GM19395 (cell line): Measurements from ENCODE around the gene TAOK2.
"Not testable (repeated sequence)": the region's sequence is repeated elsewhere in the genome, so short reads cannot be mapped to it uniquely, and the experiment has no call there.

Experiments
- ATAC-seq: cut with Tn5 transposase; IDR thresholded peaks from one replicate; pipeline ENCODE4 v1.9.1; 2021; ENCODE audit warnings: mild to moderate bottlenecking, moderate library complexity; ENCODE audit not compliant: unreplicated experiment

Gene TAOK2

DNA sequence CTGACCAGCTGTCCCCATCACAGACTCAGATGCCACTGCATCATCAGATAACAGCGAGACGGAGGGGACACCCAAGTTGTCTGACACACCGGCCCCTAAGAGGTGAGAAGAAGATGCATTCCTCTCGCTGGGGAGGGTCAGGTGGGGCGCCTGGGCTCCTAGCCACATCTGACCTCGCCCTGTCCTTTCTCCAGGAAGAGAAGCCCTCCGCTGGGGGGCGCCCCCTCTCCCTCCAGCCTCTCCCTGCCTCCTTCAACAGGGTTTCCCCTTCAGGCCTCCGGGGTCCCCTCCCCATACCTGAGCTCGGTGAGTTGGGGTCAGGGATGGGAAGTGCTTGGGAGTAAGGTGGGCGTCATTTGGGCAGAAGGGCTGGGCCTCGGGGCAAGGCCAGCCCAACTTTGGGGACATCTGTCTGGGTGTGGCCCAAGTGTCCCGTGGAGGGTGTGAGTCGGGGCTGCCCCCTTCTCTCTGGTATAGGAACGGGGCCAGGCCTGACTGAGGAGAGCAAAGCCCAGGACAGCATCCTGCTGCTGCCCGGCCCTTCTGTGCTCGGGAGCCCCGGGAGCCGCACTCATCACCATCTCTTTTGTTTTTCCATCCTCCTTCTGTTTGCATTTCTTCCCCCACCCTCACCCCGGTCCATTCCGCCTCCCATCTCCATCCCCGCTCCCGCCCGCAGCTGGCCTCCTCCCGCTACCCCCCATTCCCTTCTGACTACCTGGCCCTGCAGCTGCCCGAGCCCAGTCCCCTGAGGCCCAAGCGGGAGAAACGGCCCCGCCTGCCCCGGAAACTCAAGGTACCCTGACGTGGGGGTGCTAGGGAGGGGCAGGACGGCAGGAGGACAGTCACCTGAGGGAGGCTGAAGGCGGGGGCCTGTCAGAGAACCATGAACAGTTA lies 27.3 kb downstream of the TAOK2 start:
- ATAC-seq: no peak

GRCh38 chr16:30002614-30003346 lies 29.1 kb downstream of the TAOK2 start:
- no peak for ATAC-seq

- no peak for ATAC-seq
These were observed 30.2 kb downstream of the TAOK2 start for GRCh38 chr16:30003670-30004423.

DNA sequence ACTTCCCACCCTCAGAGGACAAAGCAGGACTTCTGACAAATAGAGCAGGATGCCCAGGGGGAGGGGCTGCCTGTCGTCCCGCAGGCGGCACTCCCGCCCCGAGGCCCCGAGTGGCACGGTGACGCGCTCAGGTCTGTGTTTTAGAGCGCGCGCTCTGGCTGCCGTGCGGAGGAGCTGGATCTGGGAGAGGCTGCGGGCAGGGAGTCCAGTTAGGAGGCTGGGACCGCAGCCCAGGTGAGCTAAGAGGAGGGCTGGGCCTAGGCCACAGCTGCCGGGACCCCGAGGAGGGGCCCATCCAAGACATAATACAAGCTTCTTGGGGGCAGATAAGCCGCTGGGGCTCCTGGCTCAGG lies 30.7 kb downstream of the TAOK2 start:
- ATAC-seq: no peak

DNA sequence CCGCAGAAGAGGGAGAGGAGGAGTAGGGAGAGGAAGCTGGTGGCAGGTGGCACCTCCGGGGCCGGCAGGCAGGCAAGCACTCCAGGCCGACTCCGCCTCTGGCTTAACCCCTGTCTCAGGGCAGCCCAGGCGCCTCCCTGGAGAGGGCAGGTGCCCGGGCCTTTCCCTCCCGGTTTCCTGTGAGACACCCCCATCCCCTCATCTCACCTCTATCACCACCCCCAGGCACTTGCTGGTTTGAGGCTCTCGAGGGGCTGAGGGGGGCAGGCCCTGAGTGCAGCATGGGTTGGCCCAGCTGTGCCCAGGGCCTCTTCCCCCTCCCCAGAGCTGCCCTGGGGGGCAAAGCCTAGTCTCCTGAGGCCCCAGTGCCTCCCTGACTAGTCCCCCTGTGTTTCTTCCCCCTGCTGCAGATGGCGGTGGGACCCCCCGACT lies 31.2 kb downstream of the TAOK2 start:
- no peak for ATAC-seq

DNA sequence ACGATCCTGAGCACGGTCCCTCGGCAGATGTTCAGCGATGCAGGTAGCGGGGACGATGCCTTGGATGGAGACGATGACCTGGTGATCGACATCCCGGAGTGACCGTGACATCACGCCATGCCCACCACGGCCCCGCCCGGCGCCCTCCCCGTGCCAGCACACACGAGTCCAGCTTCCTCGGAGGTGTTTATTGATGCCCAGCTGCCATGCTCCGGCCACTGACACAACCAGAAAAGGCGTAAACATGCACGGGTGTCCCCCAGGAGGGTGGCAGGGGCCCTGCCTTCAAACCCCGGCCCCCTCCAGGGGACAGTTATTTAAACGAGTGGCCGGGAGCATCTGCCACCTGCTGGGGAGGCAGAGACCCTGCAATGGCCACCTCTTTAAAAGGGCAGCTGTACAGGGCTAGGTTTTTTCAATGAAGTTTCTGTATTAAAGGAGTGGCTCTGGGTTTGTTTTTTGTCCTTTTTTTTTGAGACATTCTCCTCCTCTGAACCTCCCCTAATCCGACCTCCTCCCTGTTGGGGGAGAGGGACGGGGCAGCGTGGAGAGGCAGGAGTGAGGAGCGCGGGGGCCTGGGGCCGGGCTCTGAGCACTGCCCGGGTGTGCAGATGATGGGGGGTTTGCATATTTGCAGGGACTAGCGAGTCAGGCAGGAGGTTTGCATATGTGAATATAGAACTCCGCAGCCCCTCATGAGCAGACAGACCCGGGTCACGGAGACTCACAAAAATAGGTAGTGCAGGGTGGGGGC lies 31.9 kb downstream of the TAOK2 start:
- no peak for ATAC-seq

DNA sequence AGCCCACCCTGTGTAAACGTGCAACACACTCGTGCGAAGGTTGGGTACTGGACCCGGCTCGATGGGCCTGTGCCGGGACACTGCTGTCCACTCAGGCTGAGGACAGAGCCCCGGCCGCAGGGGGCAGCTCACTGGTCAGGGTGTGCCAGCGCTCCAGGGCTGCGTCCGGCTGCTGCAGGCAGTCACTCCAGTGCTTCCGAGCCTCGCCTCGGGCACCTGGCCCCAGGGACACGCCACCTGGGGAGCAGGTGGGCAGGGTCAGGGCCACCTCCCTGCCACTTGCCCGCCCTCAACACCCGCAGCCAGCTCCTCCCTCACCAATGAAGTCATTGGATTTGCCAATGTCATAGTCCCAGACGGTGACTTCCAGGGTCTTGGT lies 32.4 kb downstream of the TAOK2 start:
- ATAC-seq: no peak

GRCh38 chr16:30006659-30007377 lies 33.1 kb downstream of the TAOK2 start:
- no peak for ATAC-seq

DNA sequence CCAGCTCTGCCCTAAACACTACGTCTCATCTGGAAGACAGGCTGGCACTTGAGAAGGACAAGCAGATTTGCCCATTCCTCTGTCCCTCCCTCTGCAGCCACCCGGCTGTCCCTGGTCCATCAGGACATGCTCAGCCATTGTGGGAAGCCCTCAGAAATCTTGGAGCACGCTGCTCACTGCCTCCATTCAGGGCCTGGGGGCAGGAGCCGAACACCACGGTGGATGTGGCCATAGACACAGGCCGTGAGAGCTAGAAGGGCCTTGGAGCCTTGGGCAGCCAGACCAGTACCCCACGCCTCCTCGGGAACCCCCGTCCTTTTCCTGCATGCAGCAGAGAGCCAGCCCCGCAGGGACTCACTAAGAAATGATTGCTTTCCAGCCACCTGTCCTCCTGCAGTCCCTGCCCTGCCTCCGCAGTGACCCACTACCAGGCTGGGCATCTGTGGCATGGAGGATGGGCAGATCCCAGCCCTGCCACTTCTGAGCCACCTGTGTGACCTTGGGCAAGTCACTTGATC lies 33.8 kb downstream of the TAOK2 start:
- no peak for ATAC-seq

GRCh38 chr16:30009085-30009862 lies 35.6 kb downstream of the TAOK2 start:
- ATAC-seq: no peak

- ATAC-seq: no peak
These were observed 36.5 kb downstream of the TAOK2 start for GRCh38 chr16:30009990-30010843.

- no peak for ATAC-seq
These were observed 37.4 kb downstream of the TAOK2 start, which contains the start of gene DOC2A for GRCh38 chr16:30010844-30011713. DOC2A (minus strand) TSS chr16:30011027; CDS start chr16:30010222, 805 bp downstream.

GRCh38 chr16:30011714-30012504 lies 38.2 kb downstream of the TAOK2 start:
- no peak for ATAC-seq

DNA sequence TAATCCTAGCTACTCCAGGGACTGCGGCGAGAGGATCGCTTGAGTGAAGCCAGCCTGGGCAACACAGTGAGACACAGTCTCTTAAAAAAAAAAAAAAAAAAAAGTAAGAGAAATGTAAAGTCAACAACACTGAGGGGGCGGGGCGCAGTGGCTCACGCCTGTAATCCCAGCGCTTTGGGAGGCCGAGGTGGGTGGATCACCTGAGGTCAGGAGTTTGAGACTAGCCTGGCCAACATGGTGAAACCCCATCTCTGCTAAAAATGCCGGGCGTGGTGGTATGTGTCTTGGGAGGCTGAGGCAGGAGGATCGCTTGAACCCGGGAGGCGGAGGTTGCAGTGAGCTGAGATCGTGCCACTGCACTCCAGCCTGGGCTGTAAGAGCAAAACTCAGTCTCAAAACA lies 38.9 kb downstream of the TAOK2 start:
- ATAC-seq: not testable (repeated sequence)

- not testable (repeated sequence) for ATAC-seq
These were observed 41.8 kb downstream of the TAOK2 start for GRCh38 chr16:30015450-30015849.

GRCh38 chr16:30016555-30017276 lies 43.0 kb downstream of the TAOK2 start:
- no peak for ATAC-seq
